DND-41 (cell line): Measurements from ENCODE around the gene SLC23A2.
"Not testable (repeated sequence)": the region's sequence is repeated elsewhere in the genome, so short reads cannot be mapped to it uniquely, and the experiment has no call there.

Experiments
- ATAC-seq: fragments of 200-7000 bp; cut with Tn5 transposase; 3 replicates; pipeline ENCODE4 v1.9.1; 2021; ENCODE audit warnings: low read depth; ENCODE audit not compliant: insufficient read depth
- DNase-seq: peaks from one replicate; pipeline ENCODE4 v3.0.0-alpha.2; 2020
- H2AFZ ChIP-seq: 2 replicates; pipeline ENCODE4 v1.6.0; 2012; ENCODE audit warnings: low read depth, low read length
- H3K27ac ChIP-seq: 2 replicates; pipeline ENCODE4 v1.5.1; 2012; ENCODE audit warnings: low read length, inconsistent platforms
- H3K27me3 ChIP-seq: fragments of 200-600 bp; sonication (generic); 2 replicates; pipeline ENCODE4 v1.6.0; 2012; ENCODE audit warnings: low read length, mild to moderate bottlenecking, inconsistent platforms; ENCODE audit not compliant: insufficient read depth, poor library complexity
- H3K36me3 ChIP-seq: 2 replicates; pipeline ENCODE4 v1.5.1; 2012; ENCODE audit warnings: low read length, inconsistent platforms; ENCODE audit not compliant: insufficient read depth
- H3K4me1 ChIP-seq: 2 replicates; pipeline ENCODE4 v1.5.1; 2012; ENCODE audit warnings: mild to moderate bottlenecking, low read length; ENCODE audit not compliant: insufficient read depth
- H3K4me2 ChIP-seq: 2 replicates; pipeline ENCODE4 v1.6.0; 2012; ENCODE audit warnings: mild to moderate bottlenecking, moderate library complexity, low read length, inconsistent platforms; ENCODE audit not compliant: insufficient read depth
- H3K4me3 ChIP-seq, 2 experiments: fragments of 200-600 bp in 1 of 2; shearing (Covaris generic) in 1 of 2; 2 replicates each; pipeline ENCODE4 v1.5.1; 2012 to 2016; ENCODE audit warnings: inconsistent platforms in 2 of 2, low read length in 2 of 2, mild to moderate bottlenecking in 2 of 2, low read depth in 1 of 2, moderate library complexity in 1 of 2
- H3K79me2 ChIP-seq: 2 replicates; pipeline ENCODE4 v1.6.0; 2012; ENCODE audit warnings: low read length, inconsistent platforms; ENCODE audit not compliant: insufficient read depth
- H3K9ac ChIP-seq: 2 replicates; pipeline ENCODE4 v1.6.0; 2012; ENCODE audit warnings: low read depth, mild to moderate bottlenecking, inconsistent platforms, low read length, moderate library complexity
- H3K9me3 ChIP-seq: 2 replicates; pipeline ENCODE4 v1.5.1; 2012; ENCODE audit warnings: low read length, moderate library complexity, mild to moderate bottlenecking, inconsistent platforms; ENCODE audit not compliant: insufficient read depth, severe bottlenecking
- H4K20me1 ChIP-seq: 2 replicates; pipeline ENCODE4 v1.6.0; 2012; ENCODE audit warnings: low read length; ENCODE audit not compliant: insufficient read depth
- CTCF ChIP-seq: IDR thresholded peaks from 2 replicates; pipeline ENCODE4 v1.5.1; 2012; ENCODE audit warnings: borderline replicate concordance, low read length, moderate library complexity, mild to moderate bottlenecking; ENCODE audit not compliant: poor library complexity, severe bottlenecking; ENCODE audit errors: extremely low read depth
- EZH2 ChIP-seq: IDR thresholded peaks from 3 replicates; pipeline ENCODE4 v1.6.1; 2012; ENCODE audit warnings: borderline replicate concordance, low read depth, mild to moderate bottlenecking, moderate library complexity, low read length, inconsistent platforms; ENCODE audit not compliant: severe bottlenecking

Gene SLC23A2

GRCh38 chr20:4924032-4924431 lies 77.3 kb downstream of the SLC23A2 start:
- Histone ChIP-seq H3K4me3 (no peak overlapping the region), H4K20me1 (peaks cover 39% of the 10 kb centered on the region), H3K4me2 (no peak overlapping the region), H2AFZ (no peak overlapping the region), H3K9me3 (no peaks in the 10 kb centered on the region), H3K79me2 (peaks cover 12% of the 10 kb centered on the region; the same call in 1 of the 2 replicates), H3K9ac (no peak overlapping the region), H3K27me3 (no peaks in the 10 kb centered on the region), H3K36me3 (peaks cover 40% of the 10 kb centered on the region), H3K4me1 (no peaks in the 10 kb centered on the region), H3K27ac (no peak overlapping the region)
- TF ChIP-seq CTCF (no peak), EZH2 (no peak)
- no peak for DNase-seq
- no peak for ATAC-seq

- TF ChIP-seq CTCF (no peak), EZH2 (no peak)
These were observed 79.1 kb downstream of the SLC23A2 start for GRCh38 chr20:4922186-4922585.

GRCh38 chr20:4921271-4921670 lies 80.0 kb downstream of the SLC23A2 start:
- not testable (repeated sequence) for DNase-seq

More at GRCh38 chr20:4922186-4922585, 79.1 kb downstream of the SLC23A2 start:
- no peak for ATAC-seq
- peaks cover 19% of the 10 kb centered on the region for H3K79me2 ChIP-seq
- no peak overlapping the region for H3K4me2 ChIP-seq
- DNase-seq: no peak
- H3K9ac ChIP-seq: no peak overlapping the region
- H3K36me3 ChIP-seq: peaks cover 25% of the 10 kb centered on the region
- no peak overlapping the region for H2AFZ ChIP-seq
- H3K27ac ChIP-seq: no peak overlapping the region
- H3K4me1 ChIP-seq: no peaks in the 10 kb centered on the region
- peaks cover 41% of the 10 kb centered on the region for H4K20me1 ChIP-seq
- no peaks in the 10 kb centered on the region for H3K27me3 ChIP-seq
- no peak overlapping the region for H3K4me3 ChIP-seq
- H3K9me3 ChIP-seq: no peaks in the 10 kb centered on the region

GRCh38 chr20:4920655-4921054 lies 80.7 kb downstream of the SLC23A2 start:
- Histone ChIP-seq H3K79me2 (peaks cover 24% of the 10 kb centered on the region), H3K27ac (no peak overlapping the region), H3K36me3 (peaks cover 25% of the 10 kb centered on the region), H3K9me3 (no peaks in the 10 kb centered on the region), H3K4me1 (no peaks in the 10 kb centered on the region), H2AFZ (no peak overlapping the region), H3K4me2 (no peak overlapping the region), H3K9ac (no peak overlapping the region), H4K20me1 (peaks cover 44% of the 10 kb centered on the region), H3K27me3 (no peaks in the 10 kb centered on the region), H3K4me3 (no peak overlapping the region)
- TF ChIP-seq CTCF: no peak
- no peak for TF ChIP-seq EZH2
- DNase-seq (no peak), ATAC-seq (no peak)

More at GRCh38 chr20:4921271-4921670, 80.0 kb downstream of the SLC23A2 start:
- H3K4me2 ChIP-seq, H2AFZ ChIP-seq, H3K4me3 ChIP-seq, H3K4me1 ChIP-seq, H3K9me3 ChIP-seq, ATAC-seq, H3K27ac ChIP-seq, H3K9ac ChIP-seq, H3K27me3 ChIP-seq: not testable (repeated sequence)
- Histone ChIP-seq H3K79me2 (peaks cover 24% of the 10 kb centered on the region), H3K36me3 (peaks cover 30% of the 10 kb centered on the region), H4K20me1 (peaks cover 45% of the 10 kb centered on the region)
